ENCODE measurements around the gene DAP. TPM values are rescaled to one million over a fixed set of nuclear protein-coding genes. Genes with fewer than 3 reads are reported as not detected.

Gene DAP
- polyA plus RNA-seq, 1 donor (not counting 4 experiments of a cell fraction or from before 2014, with no cell fraction given), result 30.4 TPM

- no peaks in the 10 kb centered on the region for H3K9me1 ChIP-seq (ENCODE audit: control insufficient read depth, extremely low read depth, insufficient read depth, low read length)
- H3K4me1 ChIP-seq (ENCODE audit: control insufficient read depth, extremely low read depth, insufficient read depth, low read length), result no peaks in the 10 kb centered on the region
- no peak overlapping the region for H3K27ac ChIP-seq (ENCODE audit: control insufficient read depth, insufficient read depth, low read length)
- no peaks in the 10 kb centered on the region for H3K36me3 ChIP-seq (ENCODE audit: control insufficient read depth in 2 of 2, extremely low read depth in 1 of 2, insufficient read depth in 2 of 2, low read length in 2 of 2)
- no peak overlapping the region for H3K4me2 ChIP-seq (ENCODE audit: control insufficient read depth, extremely low read depth, insufficient read depth, low read depth, low read length)
- FAIRE-seq, result no peak
- no peak overlapping the region for H3K9ac ChIP-seq (ENCODE audit: control insufficient read depth, extremely low read depth, insufficient read depth, low read length)
- H3K4me3 ChIP-seq (ENCODE audit: control insufficient read depth in 2 of 3, extremely low read depth in 1 of 3, insufficient read depth in 2 of 3, low read depth in 1 of 3, low read length in 3 of 3), result no peak overlapping the region
- no peaks in the 10 kb centered on the region for H4K20me1 ChIP-seq (ENCODE audit: control insufficient read depth, extremely low read depth, insufficient read depth, low read length)
- dilution Hi-C loops (cut with MboI; ENCODE audit: extremely low pct_ligation_motif_present, low sequenced_read_pairs), result no loop called here
- no peak overlapping the region for H2AFZ ChIP-seq (ENCODE audit: control insufficient read depth, low read length)
- no peaks in the 10 kb centered on the region for H3K79me2 ChIP-seq (ENCODE audit: control insufficient read depth, insufficient read depth, low read length)
- DNase-seq (ENCODE audit: low read depth, low spot score), result no peak
- no peak for TF ChIP-seq CTCF (optimal IDR thresholded peaks at IDR 0.05 in 1 of 3, IDR thresholded peaks at IDR 0.05 in 1 of 3, conservative IDR thresholded peaks at IDR 0.05 in 1 of 3; ENCODE audit: extremely low read depth in 1 of 3, insufficient read depth in 2 of 3, low read length in 3 of 3)
- no peak for TF ChIP-seq EZH2 (IDR thresholded peaks at IDR 0.05; ENCODE audit: low read length)
- H3K27me3 ChIP-seq (ENCODE audit: control insufficient read depth, extremely low read depth, insufficient read depth, low read length), result no peaks in the 10 kb centered on the region
- no peaks in the 10 kb centered on the region for H3K9me3 ChIP-seq (ENCODE audit: control insufficient read depth, low read depth, low read length)
Observed at GRCh38 chr5:10792336-10792735, 31.3 kb upstream of the DAP start.

GRCh38 chr5:10789726-10790125 lies 28.7 kb upstream of the DAP start:
- DNase-seq (ENCODE audit: low read depth, low spot score), result no peak
- Histone ChIP-seq H3K9me3 (ENCODE audit: control insufficient read depth, low read depth, low read length) (no peaks in the 10 kb centered on the region), H3K4me1 (ENCODE audit: control insufficient read depth, extremely low read depth, insufficient read depth, low read length) (no peaks in the 10 kb centered on the region), H3K4me3 (ENCODE audit: control insufficient read depth in 2 of 3, extremely low read depth in 1 of 3, insufficient read depth in 2 of 3, low read depth in 1 of 3, low read length in 3 of 3) (no peak overlapping the region), H3K4me2 (ENCODE audit: control insufficient read depth, extremely low read depth, insufficient read depth, low read depth, low read length) (no peak overlapping the region), H3K9me1 (ENCODE audit: control insufficient read depth, extremely low read depth, insufficient read depth, low read length) (no peaks in the 10 kb centered on the region), H2AFZ (ENCODE audit: control insufficient read depth, low read length) (no peak overlapping the region), H3K9ac (ENCODE audit: control insufficient read depth, extremely low read depth, insufficient read depth, low read length) (no peak overlapping the region), H3K27me3 (ENCODE audit: control insufficient read depth, extremely low read depth, insufficient read depth, low read length) (no peaks in the 10 kb centered on the region), H3K27ac (ENCODE audit: control insufficient read depth, insufficient read depth, low read length) (no peak overlapping the region), H4K20me1 (ENCODE audit: control insufficient read depth, extremely low read depth, insufficient read depth, low read length) (no peaks in the 10 kb centered on the region), H3K79me2 (ENCODE audit: control insufficient read depth, insufficient read depth, low read length) (no peaks in the 10 kb centered on the region), H3K36me3 (ENCODE audit: control insufficient read depth in 2 of 2, extremely low read depth in 1 of 2, insufficient read depth in 2 of 2, low read length in 2 of 2) (no peaks in the 10 kb centered on the region)
- dilution Hi-C loops (cut with MboI; ENCODE audit: extremely low pct_ligation_motif_present, low sequenced_read_pairs), result no loop called here
- TF ChIP-seq CTCF (optimal IDR thresholded peaks at IDR 0.05 in 1 of 3, IDR thresholded peaks at IDR 0.05 in 1 of 3, conservative IDR thresholded peaks at IDR 0.05 in 1 of 3; ENCODE audit: extremely low read depth in 1 of 3, insufficient read depth in 2 of 3, low read length in 3 of 3), result no peak
- TF ChIP-seq EZH2 (IDR thresholded peaks at IDR 0.05; ENCODE audit: low read length), result no peak
- no peak for FAIRE-seq

All from keratinocyte (primary cell).